Measurements from ENCODE around the gene SREBF2. TPM values are rescaled to one million over a fixed set of nuclear protein-coding genes. Genes with fewer than 3 reads are reported as not detected.

Gene SREBF2
- total RNA-seq, 1 donor from 2014 or later: 129 TPM

- DNase-seq (ENCODE audit: low spot score in 2 of 2, unreplicated experiment in 2 of 2): no peak
- Mint-ChIP-seq H3K36me3 (peaks cover 14% of the 10 kb centered on the region), H3K4me3 (no peak overlapping the region), H3K27ac (no peak overlapping the region), H3K27me3 (ENCODE audit: low read depth) (peaks cover 43% of the 10 kb centered on the region), H3K9me3 (no peaks in the 10 kb centered on the region), H3K4me1 (peaks cover 2% of the 10 kb centered on the region)
- TF ChIP-seq CTCF (IDR thresholded peaks at IDR 0.05; ENCODE audit: unreplicated experiment): no peak
Observed at GRCh38 chr22:41907436-41908401, 74.8 kb downstream of the SREBF2 start.

DNA sequence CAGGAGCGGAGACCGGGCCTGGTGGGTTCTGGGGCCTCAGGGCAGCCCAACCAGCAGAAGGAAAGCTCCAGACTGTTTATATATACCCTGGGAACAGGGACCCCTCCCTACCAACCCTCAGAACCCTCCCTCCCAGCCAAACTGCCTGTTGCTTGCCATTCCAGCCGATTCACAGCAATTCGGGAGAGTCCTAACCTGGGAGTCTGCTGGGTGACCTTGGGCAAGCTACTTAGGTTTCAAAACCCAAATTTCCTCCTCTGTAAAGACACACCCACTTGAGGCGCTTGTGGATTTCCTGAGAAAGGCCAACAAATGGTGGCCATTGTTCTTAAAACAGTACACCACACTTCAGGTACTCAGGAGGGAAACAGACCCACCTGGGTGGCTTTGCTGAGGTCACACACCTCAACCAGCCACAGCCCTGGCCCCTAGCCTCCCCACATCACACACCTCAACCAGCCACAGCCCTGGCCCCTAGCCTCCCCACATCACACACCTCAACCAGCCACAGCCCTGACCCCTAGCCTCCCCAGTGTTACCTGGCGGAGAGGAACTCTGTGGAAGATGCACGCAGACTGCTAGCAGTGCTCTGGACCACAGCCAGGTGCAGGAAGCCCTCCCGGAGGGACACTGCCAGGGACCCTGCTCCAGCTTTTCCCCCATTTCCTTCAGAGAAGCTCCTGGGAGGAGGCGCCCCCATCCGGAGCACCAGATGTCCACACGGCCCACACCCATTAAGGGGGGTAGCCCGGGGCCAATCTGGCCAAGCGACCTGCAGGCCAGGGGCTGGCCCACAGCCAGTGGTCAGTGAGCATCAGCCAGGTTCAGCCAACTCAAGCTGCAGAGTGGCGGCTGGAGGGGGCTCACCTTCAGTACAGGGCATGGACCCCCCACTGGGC is 75.8 kb downstream of the SREBF2 start:
- H3K4me3 Mint-ChIP-seq: no peak overlapping the region

DNA sequence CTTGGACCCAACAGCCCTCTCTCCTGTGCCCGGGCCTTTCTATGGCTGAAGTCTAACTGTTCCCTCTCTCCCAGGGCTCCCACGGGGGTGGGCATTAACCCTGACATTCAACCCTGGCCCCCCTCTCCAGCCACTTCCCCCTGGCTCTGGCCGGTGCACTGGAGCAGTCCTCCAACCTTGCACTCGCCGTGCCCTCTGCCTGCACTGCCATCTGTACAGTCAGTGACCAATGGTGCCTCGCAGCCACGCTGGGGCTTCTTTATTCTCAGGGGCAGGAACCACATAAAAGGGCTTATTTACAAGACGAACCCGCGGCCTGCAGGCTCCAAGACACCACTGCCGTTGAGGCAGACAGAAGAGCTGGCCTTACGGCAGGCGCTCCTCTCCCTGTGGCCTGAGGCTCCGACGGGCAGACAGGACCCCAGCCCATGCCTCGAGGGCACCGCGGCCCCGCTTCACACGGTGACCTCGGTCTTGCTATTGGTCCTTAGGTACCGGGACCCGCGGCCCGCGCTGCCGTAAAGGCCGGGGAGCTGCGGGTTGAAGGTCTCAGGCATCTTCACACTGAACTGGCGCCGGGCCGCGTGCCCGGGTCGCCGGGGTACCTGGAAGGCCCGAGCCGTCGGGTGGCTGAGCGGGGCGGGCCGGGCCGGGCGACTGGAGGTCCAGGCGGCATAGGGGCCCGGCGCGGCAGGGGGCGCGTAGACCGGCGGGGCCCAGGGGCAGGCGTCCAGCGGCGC is 76.6 kb downstream of the SREBF2 start:
- Mint-ChIP-seq H3K4me1 (peaks cover 3% of the 10 kb centered on the region), H3K27me3 (ENCODE audit: low read depth) (peaks cover 54% of the 10 kb centered on the region), H3K27ac (no peak overlapping the region), H3K9me3 (no peaks in the 10 kb centered on the region), H3K4me3 (peak overlapping the region; percentile 40), H3K36me3 (peaks cover 8% of the 10 kb centered on the region)
- no peak for DNase-seq (ENCODE audit: low spot score in 2 of 2, unreplicated experiment in 2 of 2)
- no peak for TF ChIP-seq CTCF (IDR thresholded peaks at IDR 0.05; ENCODE audit: unreplicated experiment)

More for the DNA sequence above, 75.8 kb downstream of the SREBF2 start:
- no peak for DNase-seq (ENCODE audit: low spot score in 2 of 2, unreplicated experiment in 2 of 2)
- no peak for TF ChIP-seq CTCF (IDR thresholded peaks at IDR 0.05; ENCODE audit: unreplicated experiment)
- Mint-ChIP-seq H3K4me1 (peaks cover 3% of the 10 kb centered on the region), H3K27ac (no peak overlapping the region), H3K9me3 (no peaks in the 10 kb centered on the region), H3K36me3 (peaks cover 12% of the 10 kb centered on the region), H3K27me3 (ENCODE audit: low read depth) (peaks cover 52% of the 10 kb centered on the region)

GRCh38 chr22:41910050-41911000 is 77.4 kb downstream of the SREBF2 start:
- TF ChIP-seq CTCF (IDR thresholded peaks at IDR 0.05; ENCODE audit: unreplicated experiment): no peak
- Mint-ChIP-seq H3K27ac (no peak overlapping the region), H3K9me3 (no peaks in the 10 kb centered on the region), H3K4me1 (peaks cover 3% of the 10 kb centered on the region), H3K36me3 (peaks cover 8% of the 10 kb centered on the region), H3K27me3 (ENCODE audit: low read depth) (peaks cover 58% of the 10 kb centered on the region), H3K4me3 (peak overlapping the region; percentile 52)
- DNase-seq (ENCODE audit: low spot score in 2 of 2, unreplicated experiment in 2 of 2): no peak
